WERI-Rb-1 (cell line): ENCODE results near the gene SLC25A21.

Source experiments
- DNase-seq: peaks from one replicate; pipeline ENCODE4 v3.0.0-alpha.2; 2020
- H3K27ac ChIP-seq: fragments of 250-450 bp; sonication (Bioruptor Pico); 2 replicates; pipeline ENCODE4 v1.5.1; 2020; ENCODE audit warnings: mild to moderate bottlenecking, moderate library complexity
- H3K27me3 ChIP-seq: fragments of 250-450 bp; sonication (Bioruptor Pico); 2 replicates; pipeline ENCODE4 v1.5.1; 2021; ENCODE audit warnings: mild to moderate bottlenecking, low read depth, moderate library complexity; ENCODE audit not compliant: insufficient read depth, severe bottlenecking
- H3K36me3 ChIP-seq: fragments of 250-450 bp; sonication (Bioruptor Pico); 2 replicates; pipeline ENCODE4 v1.5.1; 2020; ENCODE audit warnings: mild to moderate bottlenecking, moderate library complexity
- H3K4me3 ChIP-seq: 2 replicates; pipeline ENCODE4 v1.5.1; 2011; ENCODE audit warnings: low read depth, mild to moderate bottlenecking, control low read depth, low read length
- H3K9me3 ChIP-seq: fragments of 250-450 bp; sonication (Bioruptor Pico); 2 replicates; pipeline ENCODE4 v1.5.1; 2021; ENCODE audit warnings: mild to moderate bottlenecking, moderate library complexity; ENCODE audit not compliant: severe bottlenecking
- CTCF ChIP-seq: IDR thresholded peaks from 2 replicates; pipeline ENCODE4 v1.5.1; 2011; ENCODE audit warnings: low read depth, mild to moderate bottlenecking, control low read depth, inconsistent platforms, low read length

The SLC25A21 gene

DNA sequence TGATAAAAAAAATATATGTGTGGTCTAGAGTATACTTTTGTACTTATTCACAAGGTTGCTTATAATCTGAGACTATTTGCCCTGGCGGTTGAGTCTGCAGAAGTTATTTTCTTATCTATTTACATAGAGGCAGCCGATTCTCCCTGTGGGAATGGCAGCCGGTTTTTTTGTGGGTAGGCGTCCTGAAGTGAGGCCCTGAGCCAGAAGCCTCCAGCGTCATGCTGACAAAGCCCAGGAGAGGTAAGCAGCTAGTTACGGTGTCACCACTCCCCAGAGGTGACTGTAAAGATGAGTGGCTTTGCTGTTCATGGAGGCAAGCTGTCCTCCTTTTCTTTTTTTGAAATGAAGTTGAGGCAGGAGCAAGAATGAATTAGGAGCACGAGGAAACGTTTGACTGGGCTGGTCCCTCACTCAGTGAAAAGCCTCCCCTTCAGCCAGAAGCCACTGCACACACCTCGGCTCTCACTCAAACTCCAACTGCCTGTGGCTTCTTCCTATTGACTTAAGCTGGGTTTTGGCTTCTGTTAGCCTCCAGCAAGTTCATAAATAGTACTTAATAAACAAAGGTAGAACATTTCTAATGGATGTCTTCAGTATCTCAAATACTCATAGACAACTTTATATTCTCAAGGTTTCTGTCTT is 489.2 kb downstream of the SLC25A21 start:
- no peak for TF ChIP-seq CTCF
- Histone ChIP-seq H3K4me3 (no peak overlapping the region), H3K9me3 (no peaks in the 10 kb centered on the region), H3K36me3 (no peaks in the 10 kb centered on the region), H3K27me3 (peaks cover 63% of the 10 kb centered on the region), H3K27ac (no peak overlapping the region)
- DNase-seq: no peak

GRCh38 chr14:36682338-36682737 is 490.1 kb downstream of the SLC25A21 start:
- no peak for DNase-seq
- Histone ChIP-seq H3K4me3 (no peak overlapping the region), H3K27me3 (peaks cover 63% of the 10 kb centered on the region), H3K27ac (no peak overlapping the region), H3K9me3 (no peaks in the 10 kb centered on the region), H3K36me3 (no peaks in the 10 kb centered on the region)
- TF ChIP-seq CTCF: no peak

DNA sequence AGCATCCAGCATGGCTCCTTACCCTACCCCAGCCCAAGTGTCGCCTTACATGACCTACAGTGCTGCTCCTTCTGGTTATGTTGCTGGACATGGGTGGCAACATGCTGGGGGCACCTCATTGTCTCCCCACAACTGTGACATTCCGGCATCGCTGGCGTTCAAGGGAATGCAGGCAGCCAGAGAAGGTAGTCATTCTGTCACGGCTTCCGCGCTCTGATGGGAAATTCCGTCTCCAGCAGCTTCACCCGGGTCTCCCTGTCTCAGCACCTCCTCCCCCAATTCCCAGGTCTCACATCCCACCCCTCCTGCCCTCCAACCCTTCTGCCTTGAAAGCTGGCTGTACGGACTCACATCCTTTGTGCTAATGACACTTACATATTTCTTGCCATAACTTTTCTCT is 496.2 kb downstream of the SLC25A21 start:
- no peak overlapping the region for H3K4me3 ChIP-seq
- TF ChIP-seq CTCF: no peak
- H3K36me3 ChIP-seq: no peaks in the 10 kb centered on the region
- H3K9me3 ChIP-seq: no peaks in the 10 kb centered on the region
- no peak for DNase-seq
- no peak overlapping the region for H3K27ac ChIP-seq
- peaks cover 66% of the 10 kb centered on the region for H3K27me3 ChIP-seq

DNA sequence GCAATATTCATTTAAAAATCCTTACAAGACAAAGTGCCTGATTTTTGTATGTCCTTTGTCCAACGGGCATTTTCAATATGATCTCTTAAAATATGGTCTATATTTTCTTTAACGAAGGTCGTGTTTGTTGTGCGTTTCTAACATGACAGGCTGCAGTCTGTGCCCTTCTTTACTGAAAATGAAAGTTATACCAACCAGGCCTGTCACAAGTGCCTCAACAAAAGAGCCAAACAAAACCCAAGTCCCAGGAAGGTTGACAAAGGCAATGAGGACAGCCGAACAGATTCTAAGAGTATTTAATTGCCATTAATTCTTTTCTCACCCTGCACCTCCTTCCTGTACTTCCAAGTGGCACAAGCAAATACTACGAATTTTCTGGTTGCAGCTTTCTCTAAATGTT is 496.8 kb downstream of the SLC25A21 start:
- DNase-seq: no peak
- no peak overlapping the region for H3K4me3 ChIP-seq
- no peaks in the 10 kb centered on the region for H3K36me3 ChIP-seq
- peaks cover 68% of the 10 kb centered on the region for H3K27me3 ChIP-seq
- TF ChIP-seq CTCF: no peak
- no peaks in the 10 kb centered on the region for H3K9me3 ChIP-seq
- H3K27ac ChIP-seq: no peak overlapping the region

- no peak overlapping the region for H3K27ac ChIP-seq
- H3K27me3 ChIP-seq: peaks cover 71% of the 10 kb centered on the region
- no peak overlapping the region for H3K4me3 ChIP-seq
- DNase-seq: no peak
- H3K9me3 ChIP-seq: no peaks in the 10 kb centered on the region
- no peak for TF ChIP-seq CTCF
- no peaks in the 10 kb centered on the region for H3K36me3 ChIP-seq
Measured at GRCh38 chr14:36674659-36675058, 497.7 kb downstream of the SLC25A21 start.

DNA sequence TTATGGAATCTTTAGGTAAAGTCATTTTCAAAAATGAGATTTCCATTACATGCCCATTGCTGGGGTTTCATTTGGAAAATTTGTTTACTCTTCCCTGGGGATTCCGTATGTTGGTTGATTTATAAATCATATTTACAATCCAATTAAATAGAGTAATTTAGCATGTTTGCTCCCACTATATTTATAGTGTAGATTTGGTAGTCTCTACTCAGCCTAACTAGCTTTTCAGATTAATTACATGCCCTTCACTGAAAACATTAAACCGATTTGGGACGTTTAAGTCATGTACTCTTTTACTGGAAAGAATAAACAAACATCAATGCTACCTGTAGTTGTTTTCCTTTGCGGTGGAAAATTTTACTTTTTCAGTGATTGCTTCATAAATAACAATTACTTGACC is 500.3 kb downstream of the SLC25A21 start:
- TF ChIP-seq CTCF: no peak
- Histone ChIP-seq H3K4me3 (no peak overlapping the region), H3K27ac (no peak overlapping the region), H3K36me3 (no peaks in the 10 kb centered on the region), H3K27me3 (peaks cover 73% of the 10 kb centered on the region), H3K9me3 (no peaks in the 10 kb centered on the region)
- no peak for DNase-seq
